MM.1S (cell line): ENCODE measurements around the gene TMEM134.
A peak's percentile ranks its signal among the peaks of the same experiment; 100 is the strongest.

Experiments
- DNase-seq: peaks from one replicate; pipeline ENCODE4 v3.0.0-alpha.2; 2015
- H2AFZ ChIP-seq: fragments of 300-600 bp; sonication (generic); 2 replicates; pipeline ENCODE4 v1.6.0; 2016; ENCODE audit warnings: antibody characterized with exemption, low read length
- H3F3A ChIP-seq: fragments of 300-600 bp; sonication (generic); 2 replicates; pipeline ENCODE4 v1.6.1; 2016; ENCODE audit warnings: mild to moderate bottlenecking, antibody characterized with exemption, low read length, moderate library complexity, mixed read lengths; ENCODE audit not compliant: insufficient read depth
- H3K27ac ChIP-seq: fragments of 300-600 bp; sonication (generic); 2 replicates; pipeline ENCODE4 v1.5.1; 2016; ENCODE audit warnings: mild to moderate bottlenecking, low read length
- H3K27me3 ChIP-seq: fragments of 300-600 bp; sonication (generic); replicated peaks from 2 replicates; pipeline ENCODE4 v1.6.0; 2016; ENCODE audit warnings: low read length; ENCODE audit not compliant: insufficient read depth
- H3K36me3 ChIP-seq: fragments of 300-600 bp; sonication (generic); replicated peaks from 2 replicates; pipeline ENCODE4 v1.6.1; 2016; ENCODE audit warnings: mild to moderate bottlenecking, low read length, mixed read lengths; ENCODE audit not compliant: insufficient read depth
- H3K4me1 ChIP-seq: fragments of 300-600 bp; sonication (generic); 2 replicates; pipeline ENCODE4 v1.6.1; 2016; ENCODE audit warnings: low read length, mixed read lengths
- H3K4me2 ChIP-seq: fragments of 300-600 bp; sonication (generic); 2 replicates; pipeline ENCODE4 v1.6.0; 2016; ENCODE audit warnings: low read depth, low read length
- H3K4me3 ChIP-seq: fragments of 300-600 bp; sonication (generic); 2 replicates; pipeline ENCODE4 v1.5.1; 2016; ENCODE audit warnings: low read length, mixed read lengths
- H3K79me2 ChIP-seq: fragments of 300-600 bp; sonication (generic); 2 replicates; pipeline ENCODE4 v1.6.1; 2016; ENCODE audit warnings: mixed run types, low read length, mixed read lengths
- H3K9ac ChIP-seq: fragments of 300-600 bp; sonication (generic); 2 replicates; pipeline ENCODE4 v1.6.1; 2016; ENCODE audit warnings: low read length, mixed read lengths
- H3K9me2 ChIP-seq: fragments of 300-600 bp; sonication (generic); replicated peaks from 2 replicates; pipeline ENCODE4 v1.6.1; 2016; ENCODE audit warnings: mild to moderate bottlenecking, low read length, mixed read lengths; ENCODE audit not compliant: insufficient read depth
- H3K9me3 ChIP-seq: fragments of 300-600 bp; sonication (generic); replicated peaks from 2 replicates; pipeline ENCODE4 v1.6.1; 2016; ENCODE audit warnings: mild to moderate bottlenecking, low read length, mixed read lengths; ENCODE audit not compliant: insufficient read depth
- H4K20me1 ChIP-seq: fragments of 300-600 bp; sonication (generic); 2 replicates; pipeline ENCODE4 v1.6.1; 2016; ENCODE audit warnings: mild to moderate bottlenecking, low read length, moderate library complexity, mixed read lengths; ENCODE audit not compliant: insufficient read depth
- CTCF ChIP-seq: fragments of 300-600 bp; sonication (generic); IDR thresholded peaks from 2 replicates; pipeline ENCODE4 v1.5.1; 2016; ENCODE audit warnings: antibody characterized with exemption, low read length, mixed read lengths
- EZH2 ChIP-seq: fragments of 300-600 bp; sonication (generic); optimal IDR thresholded peaks from 2 replicates; pipeline ENCODE3; 2017; ENCODE audit warnings: low read depth, mild to moderate bottlenecking, antibody characterized with exemption, low read length, mixed read lengths
- EZH2phosphoT487 ChIP-seq: fragments of 300-600 bp; sonication (generic); IDR thresholded peaks from 2 replicates; pipeline ENCODE4 v1.6.1; 2018; ENCODE audit warnings: antibody characterized with exemption, low read length

The TMEM134 gene

GRCh38 chr11:67418476-67419281 is 50.4 kb downstream of the TMEM134 start:
- Histone ChIP-seq H2AFZ (0 out of 2 replicates have a peak overlapping the region, but pooled peaks have one; percentile 38), H3K36me3 (no peaks in the 10 kb centered on the region), H3K79me2 (no peaks in the 10 kb centered on the region), H3K27me3 (peaks cover 6% of the 10 kb centered on the region; the same call in 1 of the 2 replicates), H3K9me2 (no peaks in the 10 kb centered on the region), H4K20me1 (no peaks in the 10 kb centered on the region), H3K9me3 (no peaks in the 10 kb centered on the region), H3F3A (no peaks in the 10 kb centered on the region), H3K27ac (peak overlapping the region; percentile 3; the same call in 1 of the 2 replicates), H3K4me2 (peak overlapping the region; percentile 25; the same call in 1 of the 2 replicates), H3K4me3 (no peak overlapping the region), H3K9ac (peak overlapping the region; percentile 1; the same call in 1 of the 2 replicates), H3K4me1 (peaks cover 17% of the 10 kb centered on the region; the same call in 1 of the 2 replicates)
- peak; percentile 43 for DNase-seq
- TF ChIP-seq EZH2phosphoT487 (no peak), CTCF (no peak), EZH2 (no peak)

- H3K27ac ChIP-seq: no peak overlapping the region
- H2AFZ ChIP-seq: no peak overlapping the region
- no peaks in the 10 kb centered on the region for H3K9me3 ChIP-seq
- peaks cover 6% of the 10 kb centered on the region; the same call in 1 of the 2 replicates for H3K27me3 ChIP-seq
- no peaks in the 10 kb centered on the region for H4K20me1 ChIP-seq
- peaks cover 17% of the 10 kb centered on the region; the same call in 1 of the 2 replicates for H3K4me1 ChIP-seq
- no peaks in the 10 kb centered on the region for H3F3A ChIP-seq
- TF ChIP-seq CTCF: no peak
- no peak for TF ChIP-seq EZH2
- TF ChIP-seq EZH2phosphoT487: no peak
- H3K9ac ChIP-seq: no peak overlapping the region
- no peaks in the 10 kb centered on the region for H3K79me2 ChIP-seq
- H3K4me2 ChIP-seq: no peak overlapping the region
- DNase-seq: no peak
- H3K36me3 ChIP-seq: no peaks in the 10 kb centered on the region
- no peak overlapping the region for H3K4me3 ChIP-seq
- no peaks in the 10 kb centered on the region for H3K9me2 ChIP-seq
These were observed 51.6 kb downstream of the TMEM134 start for GRCh38 chr11:67417425-67417824.

- H4K20me1 ChIP-seq: no peaks in the 10 kb centered on the region
- H3K27me3 ChIP-seq: peaks cover 6% of the 10 kb centered on the region; the same call in 1 of the 2 replicates
- H3K9me2 ChIP-seq: no peaks in the 10 kb centered on the region
- no peak for DNase-seq
- no peak overlapping the region for H3K4me3 ChIP-seq
- H3F3A ChIP-seq: no peaks in the 10 kb centered on the region
- no peaks in the 10 kb centered on the region for H3K9me3 ChIP-seq
- H3K4me2 ChIP-seq: no peak overlapping the region
- H3K36me3 ChIP-seq: no peaks in the 10 kb centered on the region
- H2AFZ ChIP-seq: no peak overlapping the region
- H3K9ac ChIP-seq: no peak overlapping the region
- H3K4me1 ChIP-seq: peaks cover 17% of the 10 kb centered on the region; the same call in 1 of the 2 replicates
- no peaks in the 10 kb centered on the region for H3K79me2 ChIP-seq
- TF ChIP-seq CTCF (no peak), EZH2 (no peak), EZH2phosphoT487 (no peak)
- no peak overlapping the region for H3K27ac ChIP-seq
These were observed 52.4 kb downstream of the TMEM134 start for GRCh38 chr11:67416416-67417335.
